ENCODE measurements around the gene ABCA6.

The ABCA6 gene

DNA sequence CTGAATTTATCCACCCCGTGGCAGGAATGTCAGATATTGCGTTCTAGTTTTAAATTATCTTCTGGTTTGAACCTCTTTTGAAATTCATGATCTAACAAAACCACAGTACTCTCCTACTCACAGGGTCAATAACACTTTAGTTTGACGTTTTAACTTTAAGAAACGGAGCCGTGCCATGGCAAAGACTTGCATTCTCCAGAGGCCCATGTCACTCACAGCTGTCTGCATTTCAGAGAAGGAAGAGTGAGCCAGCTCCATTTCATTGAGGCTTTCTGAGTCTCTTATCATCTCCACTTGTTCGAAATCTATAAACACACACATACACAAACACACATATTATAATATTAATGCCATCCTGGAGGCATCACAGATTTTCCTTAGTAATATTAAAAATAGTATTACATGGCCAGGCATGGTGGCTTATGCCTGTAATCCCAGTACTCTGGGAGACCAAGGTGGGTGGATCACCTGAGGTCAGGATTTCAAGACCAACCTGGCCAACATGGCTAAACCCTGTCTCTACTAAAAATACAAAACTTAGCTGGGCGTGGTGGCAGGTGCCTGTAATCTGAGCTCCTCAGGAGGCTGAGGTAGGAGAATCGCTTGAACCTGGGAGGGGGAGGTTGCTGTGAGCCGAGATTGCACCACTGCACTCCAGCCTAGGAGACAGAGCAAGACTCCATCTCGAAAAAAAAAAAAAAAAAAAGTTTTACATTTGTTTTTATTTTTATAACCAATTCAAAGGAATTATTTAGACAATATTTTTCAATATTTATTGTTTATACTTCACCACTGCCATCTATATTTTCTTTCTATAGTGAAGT lies 35.6 kb downstream of the ABCA6 start:
- Histone ChIP-seq H3K27ac (ENCODE audit: extremely low read depth, low read depth, low read length) (no peak overlapping the region), H3K4me1 (ENCODE audit: control insufficient read depth, insufficient read depth, low read length) (no peaks in the 10 kb centered on the region), H3K9me3 (ENCODE audit: control insufficient read depth, insufficient read depth, low read depth, low read length) (no peaks in the 10 kb centered on the region), H3K4me3 (ENCODE audit: low read depth, low read length) (no peak overlapping the region), H3K36me3 (ENCODE audit: control insufficient read depth in 2 of 2, insufficient read depth in 1 of 2, low read length in 2 of 2) (no peaks in the 10 kb centered on the region)
- POLR2A ChIA-PET: no interaction called here
- CTCF ChIA-PET: interaction anchor here (0.6 kb wide), 1 partner anchor 52 kb away, joined by 3 read pairs; no protein-coding TSS in a partner anchor
- TF ChIP-seq, protein P1, sequence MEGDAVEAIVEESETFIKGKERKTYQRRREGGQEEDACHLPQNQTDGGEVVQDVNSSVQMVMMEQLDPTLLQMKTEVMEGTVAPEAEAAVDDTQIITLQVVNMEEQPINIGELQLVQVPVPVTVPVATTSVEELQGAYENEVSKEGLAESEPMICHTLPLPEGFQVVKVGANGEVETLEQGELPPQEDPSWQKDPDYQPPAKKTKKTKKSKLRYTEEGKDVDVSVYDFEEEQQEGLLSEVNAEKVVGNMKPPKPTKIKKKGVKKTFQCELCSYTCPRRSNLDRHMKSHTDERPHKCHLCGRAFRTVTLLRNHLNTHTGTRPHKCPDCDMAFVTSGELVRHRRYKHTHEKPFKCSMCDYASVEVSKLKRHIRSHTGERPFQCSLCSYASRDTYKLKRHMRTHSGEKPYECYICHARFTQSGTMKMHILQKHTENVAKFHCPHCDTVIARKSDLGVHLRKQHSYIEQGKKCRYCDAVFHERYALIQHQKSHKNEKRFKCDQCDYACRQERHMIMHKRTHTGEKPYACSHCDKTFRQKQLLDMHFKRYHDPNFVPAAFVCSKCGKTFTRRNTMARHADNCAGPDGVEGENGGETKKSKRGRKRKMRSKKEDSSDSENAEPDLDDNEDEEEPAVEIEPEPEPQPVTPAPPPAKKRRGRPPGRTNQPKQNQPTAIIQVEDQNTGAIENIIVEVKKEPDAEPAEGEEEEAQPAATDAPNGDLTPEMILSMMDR (tag by site-specific recombination; IDR thresholded peaks at IDR 0.05): no peak
- TF ChIP-seq ZNF660 (tag by site-specific recombination; IDR thresholded peaks at IDR 0.05): no peak
- no peak for TF ChIP-seq ZBTB8A (tag by site-specific recombination; IDR thresholded peaks at IDR 0.05)
- TF ChIP-seq ZNF184 (tag by site-specific recombination; IDR thresholded peaks at IDR 0.05): no peak
- no peak for TF ChIP-seq ZNF555 (tag by site-specific recombination; conservative IDR thresholded peaks at IDR 0.05)
- no peak for TF ChIP-seq RBAK (tag by site-specific recombination; IDR thresholded peaks at IDR 0.05)

DNA sequence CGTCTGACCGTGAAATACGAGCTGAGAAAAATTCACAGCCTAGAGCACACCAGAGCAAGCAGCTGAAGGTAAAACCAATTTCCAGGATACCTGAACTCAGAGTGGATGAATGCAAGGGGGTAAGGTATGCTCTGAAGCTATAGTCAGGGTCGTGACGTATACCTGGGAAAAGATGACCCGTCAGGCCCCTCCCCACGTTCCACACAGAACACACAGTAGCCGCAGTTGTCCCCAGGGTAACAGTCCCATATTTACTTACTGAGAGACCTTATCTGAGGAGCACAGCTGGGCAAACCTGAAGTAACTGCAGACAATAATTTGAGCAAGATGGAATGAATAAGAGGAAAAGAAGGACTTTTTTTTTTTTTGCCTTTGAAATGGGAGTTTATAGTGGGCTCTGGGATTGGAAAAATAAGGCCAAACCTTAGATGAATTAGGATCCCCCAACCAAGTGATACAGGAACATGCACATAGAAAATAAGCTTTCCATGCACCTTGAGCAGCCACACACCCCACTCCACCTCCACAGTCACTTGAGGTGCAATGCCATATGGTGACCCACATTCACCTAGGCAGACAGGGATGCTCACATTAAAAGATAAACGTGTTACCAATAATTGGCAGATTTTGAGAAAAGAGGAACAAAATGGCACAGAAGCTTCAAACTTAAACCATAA lies 38.0 kb downstream of the ABCA6 start:
- CTCF ChIA-PET: interaction anchor here (0.7 kb wide), 1 partner anchor 91 kb away, joined by 4 read pairs; no protein-coding TSS in a partner anchor

More for the DNA sequence above, 38.0 kb downstream of the ABCA6 start:
- H3K4me3 ChIP-seq (ENCODE audit: low read depth, low read length): no peak overlapping the region
- H3K36me3 ChIP-seq (ENCODE audit: control insufficient read depth in 2 of 2, insufficient read depth in 1 of 2, low read length in 2 of 2): no peaks in the 10 kb centered on the region
- POLR2A ChIA-PET: no interaction called here
- no peak overlapping the region for H3K27ac ChIP-seq (ENCODE audit: extremely low read depth, low read depth, low read length)
- TF ChIP-seq, protein P2, sequence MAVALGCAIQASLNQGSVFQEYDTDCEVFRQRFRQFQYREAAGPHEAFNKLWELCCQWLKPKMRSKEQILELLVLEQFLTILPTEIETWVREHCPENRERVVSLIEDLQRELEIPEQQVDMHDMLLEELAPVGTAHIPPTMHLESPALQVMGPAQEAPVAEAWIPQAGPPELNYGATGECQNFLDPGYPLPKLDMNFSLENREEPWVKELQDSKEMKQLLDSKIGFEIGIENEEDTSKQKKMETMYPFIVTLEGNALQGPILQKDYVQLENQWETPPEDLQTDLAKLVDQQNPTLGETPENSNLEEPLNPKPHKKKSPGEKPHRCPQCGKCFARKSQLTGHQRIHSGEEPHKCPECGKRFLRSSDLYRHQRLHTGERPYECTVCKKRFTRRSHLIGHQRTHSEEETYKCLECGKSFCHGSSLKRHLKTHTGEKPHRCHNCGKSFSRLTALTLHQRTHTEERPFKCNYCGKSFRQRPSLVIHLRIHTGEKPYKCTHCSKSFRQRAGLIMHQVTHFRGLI (tag by site-specific recombination; IDR thresholded peaks at IDR 0.05): no peak
- no peak for TF ChIP-seq ZNF670 (tag by site-specific recombination; IDR thresholded peaks at IDR 0.05; ENCODE audit: low read depth)
- no peak for TF ChIP-seq ZNF311 (tag by site-specific recombination; IDR thresholded peaks at IDR 0.05; ENCODE audit: borderline replicate concordance)
- TF ChIP-seq ZNF473 (tag by site-specific recombination; IDR thresholded peaks at IDR 0.05): no peak
- no peak for TF ChIP-seq ZNF664 (tag by site-specific recombination; IDR thresholded peaks at IDR 0.05)
- no peak for TF ChIP-seq ZNF544 (tag by site-specific recombination; IDR thresholded peaks at IDR 0.05)
- no peak for TF ChIP-seq ZNF214 (tag by site-specific recombination; IDR thresholded peaks at IDR 0.05; ENCODE audit: borderline replicate concordance)
- TF ChIP-seq ZFP3 (tag by site-specific recombination; IDR thresholded peaks at IDR 0.05; ENCODE audit: low read depth): no peak
- TF ChIP-seq ZNF48 (tag by site-specific recombination; IDR thresholded peaks at IDR 0.05): no peak
- TF ChIP-seq YY2 (tag by site-specific recombination; IDR thresholded peaks at IDR 0.05): no peak
- TF ChIP-seq ZNF175 (tag by site-specific recombination; IDR thresholded peaks at IDR 0.05): no peak
- TF ChIP-seq SP3 (tag by site-specific recombination; IDR thresholded peaks at IDR 0.05): no peak
- TF ChIP-seq ZNF10 (tag by site-specific recombination; IDR thresholded peaks at IDR 0.05): no peak
- no peak for TF ChIP-seq HOXA7 (CRISPR knock-in tag; IDR thresholded peaks at IDR 0.05; ENCODE audit: borderline replicate concordance)
- TF ChIP-seq ZNF501 (tag by site-specific recombination; IDR thresholded peaks at IDR 0.05): no peak
- TF ChIP-seq, protein P3, sequence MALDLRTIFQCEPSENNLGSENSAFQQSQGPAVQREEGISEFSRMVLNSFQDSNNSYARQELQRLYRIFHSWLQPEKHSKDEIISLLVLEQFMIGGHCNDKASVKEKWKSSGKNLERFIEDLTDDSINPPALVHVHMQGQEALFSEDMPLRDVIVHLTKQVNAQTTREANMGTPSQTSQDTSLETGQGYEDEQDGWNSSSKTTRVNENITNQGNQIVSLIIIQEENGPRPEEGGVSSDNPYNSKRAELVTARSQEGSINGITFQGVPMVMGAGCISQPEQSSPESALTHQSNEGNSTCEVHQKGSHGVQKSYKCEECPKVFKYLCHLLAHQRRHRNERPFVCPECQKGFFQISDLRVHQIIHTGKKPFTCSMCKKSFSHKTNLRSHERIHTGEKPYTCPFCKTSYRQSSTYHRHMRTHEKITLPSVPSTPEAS (tag by site-specific recombination; IDR thresholded peaks at IDR 0.05): no peak
- TF ChIP-seq, protein P4, sequence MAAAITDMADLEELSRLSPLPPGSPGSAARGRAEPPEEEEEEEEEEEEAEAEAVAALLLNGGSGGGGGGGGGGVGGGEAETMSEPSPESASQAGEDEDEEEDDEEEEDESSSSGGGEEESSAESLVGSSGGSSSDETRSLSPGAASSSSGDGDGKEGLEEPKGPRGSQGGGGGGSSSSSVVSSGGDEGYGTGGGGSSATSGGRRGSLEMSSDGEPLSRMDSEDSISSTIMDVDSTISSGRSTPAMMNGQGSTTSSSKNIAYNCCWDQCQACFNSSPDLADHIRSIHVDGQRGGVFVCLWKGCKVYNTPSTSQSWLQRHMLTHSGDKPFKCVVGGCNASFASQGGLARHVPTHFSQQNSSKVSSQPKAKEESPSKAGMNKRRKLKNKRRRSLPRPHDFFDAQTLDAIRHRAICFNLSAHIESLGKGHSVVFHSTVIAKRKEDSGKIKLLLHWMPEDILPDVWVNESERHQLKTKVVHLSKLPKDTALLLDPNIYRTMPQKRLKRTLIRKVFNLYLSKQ (tag by site-specific recombination; IDR thresholded peaks at IDR 0.05; ENCODE audit: borderline replicate concordance): no peak
- no peak for TF ChIP-seq SETDB1 (IDR thresholded peaks at IDR 0.05; ENCODE audit: insufficient read length, low read length)
- no peak for TF ChIP-seq ZNF658 (tag by site-specific recombination; IDR thresholded peaks at IDR 0.05)
- H3K4me1 ChIP-seq (ENCODE audit: control insufficient read depth, insufficient read depth, low read length): no peaks in the 10 kb centered on the region
- no peaks in the 10 kb centered on the region for H3K9me3 ChIP-seq (ENCODE audit: control insufficient read depth, insufficient read depth, low read depth, low read length)
